HCT116 (cell line): ENCODE results near the gene MEGF10. TPM values are rescaled to one million over a fixed set of nuclear protein-coding genes. Genes with fewer than 3 reads are reported as not detected.

Experiments
- ATAC-seq: fragments of 200-7000 bp; cut with Tn5 transposase; 2 replicates; pipeline ENCODE4 v1.9.1; 2020; ENCODE audit warnings: mild to moderate bottlenecking, moderate library complexity
- BruUV-seq: library from RNA; stranded (reverse); fragments of 400-500 nt; replicated peaks from 2 replicates; lab custom pipeline; 2021; lab: Mats Ljungman, UMichigan
- CTCF ChIA-PET: fragments of 300-600 bp; sonication (Branson Sonifier 250); formaldehyde crosslinking; loops from one replicate; lab custom pipeline; 2021; ENCODE audit warnings: antibody characterized with exemption; lab: Charles Lee
- POLR2A ChIA-PET: fragments of 300-600, 350-600 bp; sonication (Branson Sonifier 250); formaldehyde crosslinking; loops from one replicate; lab custom pipeline; 2021; ENCODE audit warnings: antibody characterized with exemption; lab: Charles Lee
- RAD21 ChIA-PET, 2 experiments: fragments of 300-600 bp; sonication (Branson Sonifier 250); formaldehyde crosslinking; loops; one replicate each; lab custom pipeline; 2023; ENCODE audit warnings: low total read pairs in 2 of 2; ENCODE audit not compliant: uncharacterized antibody in 2 of 2, unreplicated experiment in 2 of 2, low non-redundant PET in 1 of 2; lab: Charles Lee
- DNase-seq: peaks from one replicate; pipeline ENCODE4 v3.0.0-alpha.2; 2010; ENCODE audit warnings: low read depth, low spot score
- H2AFZ ChIP-seq: fragments of 200-600 bp; shearing (Covaris generic), sonication (generic); 2 replicates; pipeline ENCODE4 v1.6.1; 2017; ENCODE audit warnings: low read depth, mixed run types, mixed read lengths, antibody characterized with exemption, low read length; ENCODE audit not compliant: poor library complexity, severe bottlenecking
- H3K27ac ChIP-seq: 2 replicates; pipeline ENCODE4 v1.5.1; 2012; ENCODE audit warnings: low read depth, low read length
- H3K27me3 ChIP-seq: fragments of 200-600 bp; sonication (generic); 2 replicates; pipeline ENCODE4 v1.6.1; 2016; ENCODE audit warnings: mixed run types, low read length, mixed read lengths; ENCODE audit not compliant: insufficient read depth
- H3K36me3 ChIP-seq, 2 experiments: fragments of 200-500 bp in 1 of 2; fragments of 200-600 bp in 1 of 2; sonication (Bioruptor generic) in 1 of 2; sonication (generic) in 1 of 2; 2 replicates each; pipeline versions ENCODE4 v1.5.1 to v1.6.1; 2014 to 2016; ENCODE audit warnings: low read length in 2 of 2, inconsistent platforms in 1 of 2, mixed read lengths in 1 of 2, mixed run types in 1 of 2; ENCODE audit not compliant: insufficient read depth in 2 of 2, control insufficient read depth in 1 of 2
- H3K4me1 ChIP-seq, 2 experiments: fragments of 200-600 bp in 1 of 2; sonication (generic) in 1 of 2; 2 replicates each; pipeline versions ENCODE4 v1.5.1 to v1.6.1; 2012 to 2017; ENCODE audit warnings: low read length in 2 of 2, inconsistent platforms in 1 of 2, mild to moderate bottlenecking in 1 of 2, mixed read lengths in 1 of 2, mixed run types in 1 of 2, moderate library complexity in 1 of 2; ENCODE audit not compliant: insufficient read depth in 2 of 2, control insufficient read depth in 1 of 2
- H3K4me2 ChIP-seq: fragments of 200-600 bp; sonication (generic); 2 replicates; pipeline ENCODE4 v1.6.1; 2017; ENCODE audit warnings: mixed run types, low read length, mixed read lengths
- H3K4me3 ChIP-seq, 2 experiments: fragments of 200-600 bp in 1 of 2; sonication (generic) in 1 of 2; replicated peaks in 1 of 2; 2 replicates each; pipeline ENCODE4 v1.5.1; 2011 to 2016; ENCODE audit warnings: low read length in 2 of 2, control low read depth in 1 of 2, low read depth in 1 of 2, mild to moderate bottlenecking in 1 of 2, mixed read lengths in 1 of 2, mixed run types in 1 of 2
- H3K79me2 ChIP-seq: fragments of 200-600 bp; sonication (generic); 2 replicates; pipeline ENCODE4 v1.6.1; 2017; ENCODE audit warnings: mild to moderate bottlenecking, mixed run types, low read length, moderate library complexity, mixed read lengths; ENCODE audit not compliant: insufficient read depth
- H3K9ac ChIP-seq: fragments of 200-600 bp; sonication (generic); 2 replicates; pipeline ENCODE4 v1.6.1; 2016; ENCODE audit warnings: low read length, mixed read lengths
- H3K9me2 ChIP-seq: fragments of 200-600 bp; sonication (generic), shearing (Covaris generic); 2 replicates; pipeline ENCODE4 v1.6.1; 2017; ENCODE audit warnings: mixed run types, mild to moderate bottlenecking, moderate library complexity; ENCODE audit not compliant: insufficient read depth
- H3K9me3 ChIP-seq, 2 experiments: fragments of 200-500 bp in 1 of 2; fragments of 200-600 bp in 1 of 2; sonication (Bioruptor generic) in 1 of 2; sonication (generic) in 1 of 2; 2 replicates each; pipeline ENCODE4 v1.6.1; 2014 to 2017; ENCODE audit warnings: low read length in 2 of 2, mixed read lengths in 2 of 2, inconsistent platforms in 1 of 2, low read depth in 1 of 2, mild to moderate bottlenecking in 1 of 2, mixed run types in 1 of 2, moderate library complexity in 1 of 2; ENCODE audit not compliant: control insufficient read depth in 1 of 2, insufficient read depth in 1 of 2
- H4K20me1 ChIP-seq: fragments of 200-600 bp; sonication (generic), shearing (Covaris generic); 2 replicates; pipeline ENCODE4 v1.6.1; 2017; ENCODE audit warnings: mixed run types, mild to moderate bottlenecking, moderate library complexity; ENCODE audit not compliant: insufficient read depth
- CTCF ChIP-seq, 3 experiments: fragments of 200-600 bp in 1 of 3; sonication (generic) in 1 of 3; IDR thresholded peaks in 2 of 3; conservative IDR thresholded peaks in 1 of 3; 2 replicates each; pipeline ENCODE4 v1.5.1; 2012 to 2017; ENCODE audit warnings: low read depth in 2 of 3, low read length in 2 of 3, antibody characterized with exemption in 1 of 3, borderline replicate concordance in 1 of 3, control low read depth in 1 of 3, mild to moderate bottlenecking in 1 of 3, mixed read lengths in 1 of 3, mixed run types in 1 of 3, moderate library complexity in 1 of 3; ENCODE audit not compliant: insufficient read depth in 1 of 3
- EGR1 ChIP-seq: IDR thresholded peaks from 2 replicates; pipeline ENCODE4 v1.6.1; 2012; ENCODE audit warnings: low read depth
- ELF1 ChIP-seq: IDR thresholded peaks from 2 replicates; pipeline ENCODE4 v1.6.1; 2012; ENCODE audit warnings: low read depth, borderline replicate concordance
- EZH2 ChIP-seq: fragments of 200-600 bp; sonication (generic); IDR thresholded peaks from 2 replicates; pipeline ENCODE4 v1.6.1; 2017; ENCODE audit warnings: antibody characterized with exemption, mixed run types
- FOSL1 ChIP-seq: IDR thresholded peaks from 2 replicates; pipeline ENCODE4 v1.6.1; 2012; ENCODE audit warnings: low read depth
- MAX ChIP-seq: IDR thresholded peaks from 2 replicates; pipeline ENCODE4 v1.6.1; 2012
- RAD21 ChIP-seq: IDR thresholded peaks from 2 replicates; pipeline ENCODE4 v1.6.1; 2012; ENCODE audit warnings: low read depth, mild to moderate bottlenecking
- SP1 ChIP-seq: IDR thresholded peaks from 2 replicates; pipeline ENCODE4 v1.6.1; 2012; ENCODE audit warnings: low read depth
- SRF ChIP-seq: IDR thresholded peaks from 2 replicates; pipeline ENCODE4 v1.6.1; 2012; ENCODE audit warnings: low read depth
- YY1 ChIP-seq: IDR thresholded peaks from 2 replicates; pipeline ENCODE4 v1.6.1; 2011; ENCODE audit warnings: low read length, low read depth, moderate library complexity, mild to moderate bottlenecking; ENCODE audit not compliant: insufficient replicate concordance; ENCODE audit errors: extremely low read depth
- ZFX ChIP-seq: fragments of 450-650 bp; IDR thresholded peaks from 2 replicates; pipeline ENCODE4 v1.6.1; 2017
- intact Hi-C: fragments of 100-400 bp; cut with micrococcal nuclease; formaldehyde crosslinking; loops from 2 replicates; pipeline ENCODE4 v1.10.0; 2022
- total RNA-seq: library from RNA; stranded (reverse); gene quantifications from one replicate; pipeline ENCODE4 v1.2.1, GENCODE V29; 2021; ENCODE audit not compliant: unreplicated experiment

The MEGF10 gene
- total RNA-seq, 1 experiment from 2014 or later = 0.02 TPM

- no peaks in the 10 kb centered on the region for H3K9me2 ChIP-seq
- no peaks in the 10 kb centered on the region for H3K9me3 ChIP-seq
- POLR2A ChIA-PET = no interaction called here
- ATAC-seq = peak; percentile 32; the same call in 1 of the 2 replicates
- no peak overlapping the region for H3K9ac ChIP-seq
- CTCF ChIA-PET = interaction anchor here (1.3 kb wide), 1 partner anchor 51 kb away, joined by 4 read pairs; no protein-coding TSS in a partner anchor
- no peak overlapping the region for H3K4me2 ChIP-seq
- no peaks in the 10 kb centered on the region for H3K79me2 ChIP-seq
- no peak for DNase-seq
- no peaks in the 10 kb centered on the region for H4K20me1 ChIP-seq
- H3K27me3 ChIP-seq = no peaks in the 10 kb centered on the region
- H3K4me1 ChIP-seq = no peaks in the 10 kb centered on the region
- no peak overlapping the region for H3K4me3 ChIP-seq
- intact Hi-C loops = loop anchor here (5.0 kb wide), 2 partner anchors 605 to 785 kb away; no protein-coding TSS in a partner anchor
- no peaks in the 10 kb centered on the region for H3K36me3 ChIP-seq
- TF ChIP-seq SP1 (no peak), EGR1 (no peak), YY1 (no peak), FOSL1 (no peak), EZH2 (no peak), ZFX (no peak), CTCF (IDR thresholded peaks at IDR 0.05 in 2 of 3, conservative IDR thresholded peaks at IDR 0.05 in 1 of 3; ENCODE audit: borderline replicate concordance in 1 of 3, insufficient read depth in 1 of 3, low read depth in 2 of 3, low read length in 2 of 3) (peak; percentile 25 to 59 (median 42); a peak in 4 of 6 replicates), ELF1 (no peak), MAX (no peak), SRF (no peak), RAD21 (peak; percentile 65)
- TF ChIP-seq, all 23 proteins: peak for 2
- RAD21 ChIA-PET = no interaction called here
- Histone ChIP-seq H3K27ac (no peak overlapping the region), H2AFZ (no peak overlapping the region)
- no TSS peak for BruUV-seq
Observed at GRCh38 chr5:127441799-127442484, 151.3 kb downstream of the MEGF10 start.
